Measurements from ENCODE around the gene SGCE.

Gene SGCE

GRCh38 chr7:94591176-94591575 is 64.8 kb downstream of the SGCE start:
- Histone ChIP-seq H3K9me3 (ENCODE audit: low read length) (no peaks in the 10 kb centered on the region), H2AFZ (ENCODE audit: low read length) (no peak overlapping the region), H3K4me2 (ENCODE audit: low read length) (peak overlapping the region; percentile 37), H3K4me3 (ENCODE audit: low read depth, low read length, poor library complexity, severe bottlenecking) (no peak overlapping the region), H3K9ac (ENCODE audit: low read length) (peak overlapping the region; percentile 13; the same call in 1 of the 2 replicates), H3K4me1 (ENCODE audit: insufficient read depth, low read length, severe bottlenecking) (peaks cover 17% of the 10 kb centered on the region), H3K36me3 (ENCODE audit: insufficient read depth, low read length) (no peaks in the 10 kb centered on the region), H4K20me1 (ENCODE audit: insufficient read depth, low read length) (no peaks in the 10 kb centered on the region), H3K9me2 (ENCODE audit: low read depth, low read length) (no peaks in the 10 kb centered on the region), H3F3A (ENCODE audit: insufficient read depth, low read length) (no peaks in the 10 kb centered on the region), H3K27ac (ENCODE audit: low read depth, low read length, poor library complexity, severe bottlenecking) (peak overlapping the region; percentile 1), H3K27me3 (ENCODE audit: insufficient read depth, low read length) (no peaks in the 10 kb centered on the region), H3K79me2 (ENCODE audit: insufficient read depth, low read length) (no peaks in the 10 kb centered on the region)
- TF ChIP-seq, protein P1, sequence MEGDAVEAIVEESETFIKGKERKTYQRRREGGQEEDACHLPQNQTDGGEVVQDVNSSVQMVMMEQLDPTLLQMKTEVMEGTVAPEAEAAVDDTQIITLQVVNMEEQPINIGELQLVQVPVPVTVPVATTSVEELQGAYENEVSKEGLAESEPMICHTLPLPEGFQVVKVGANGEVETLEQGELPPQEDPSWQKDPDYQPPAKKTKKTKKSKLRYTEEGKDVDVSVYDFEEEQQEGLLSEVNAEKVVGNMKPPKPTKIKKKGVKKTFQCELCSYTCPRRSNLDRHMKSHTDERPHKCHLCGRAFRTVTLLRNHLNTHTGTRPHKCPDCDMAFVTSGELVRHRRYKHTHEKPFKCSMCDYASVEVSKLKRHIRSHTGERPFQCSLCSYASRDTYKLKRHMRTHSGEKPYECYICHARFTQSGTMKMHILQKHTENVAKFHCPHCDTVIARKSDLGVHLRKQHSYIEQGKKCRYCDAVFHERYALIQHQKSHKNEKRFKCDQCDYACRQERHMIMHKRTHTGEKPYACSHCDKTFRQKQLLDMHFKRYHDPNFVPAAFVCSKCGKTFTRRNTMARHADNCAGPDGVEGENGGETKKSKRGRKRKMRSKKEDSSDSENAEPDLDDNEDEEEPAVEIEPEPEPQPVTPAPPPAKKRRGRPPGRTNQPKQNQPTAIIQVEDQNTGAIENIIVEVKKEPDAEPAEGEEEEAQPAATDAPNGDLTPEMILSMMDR (IDR thresholded peaks at IDR 0.05; ENCODE audit: low read length) = no peak

GRCh38 chr7:94590526-94591162 is 65.3 kb downstream of the SGCE start:
- peak overlapping the region; percentile 1 for H3K27ac ChIP-seq (ENCODE audit: low read depth, low read length, poor library complexity, severe bottlenecking)
- H3K4me3 ChIP-seq (ENCODE audit: low read depth, low read length, poor library complexity, severe bottlenecking) = no peak overlapping the region
- no peaks in the 10 kb centered on the region for H3F3A ChIP-seq (ENCODE audit: insufficient read depth, low read length)
- H2AFZ ChIP-seq (ENCODE audit: low read length) = no peak overlapping the region
- H4K20me1 ChIP-seq (ENCODE audit: insufficient read depth, low read length) = no peaks in the 10 kb centered on the region
- H3K79me2 ChIP-seq (ENCODE audit: insufficient read depth, low read length) = no peaks in the 10 kb centered on the region
- H3K4me2 ChIP-seq (ENCODE audit: low read length) = peak overlapping the region; percentile 37
- no peaks in the 10 kb centered on the region for H3K9me2 ChIP-seq (ENCODE audit: low read depth, low read length)
- no peaks in the 10 kb centered on the region for H3K36me3 ChIP-seq (ENCODE audit: insufficient read depth, low read length)
- peaks cover 17% of the 10 kb centered on the region for H3K4me1 ChIP-seq (ENCODE audit: insufficient read depth, low read length, severe bottlenecking)
- no peaks in the 10 kb centered on the region for H3K9me3 ChIP-seq (ENCODE audit: low read length)
- H3K27me3 ChIP-seq (ENCODE audit: insufficient read depth, low read length) = no peaks in the 10 kb centered on the region
- H3K9ac ChIP-seq (ENCODE audit: low read length) = peak overlapping the region; percentile 13; the same call in 1 of the 2 replicates
- TF ChIP-seq, protein P1 (IDR thresholded peaks at IDR 0.05; ENCODE audit: low read length) = no peak
- no peak for TF ChIP-seq EZH2 (IDR thresholded peaks at IDR 0.05; ENCODE audit: borderline replicate concordance, low read length)

- no peaks in the 10 kb centered on the region for H3K36me3 ChIP-seq (ENCODE audit: insufficient read depth, low read length)
- no peaks in the 10 kb centered on the region for H3K79me2 ChIP-seq (ENCODE audit: insufficient read depth, low read length)
- H3F3A ChIP-seq (ENCODE audit: insufficient read depth, low read length) = no peaks in the 10 kb centered on the region
- no peaks in the 10 kb centered on the region for H3K27me3 ChIP-seq (ENCODE audit: insufficient read depth, low read length)
- no peak overlapping the region for H3K27ac ChIP-seq (ENCODE audit: low read depth, low read length, poor library complexity, severe bottlenecking)
- H2AFZ ChIP-seq (ENCODE audit: low read length) = no peak overlapping the region
- no peak for TF ChIP-seq EZH2 (IDR thresholded peaks at IDR 0.05; ENCODE audit: borderline replicate concordance, low read length)
- TF ChIP-seq, protein P1 (IDR thresholded peaks at IDR 0.05; ENCODE audit: low read length) = no peak
- no peak overlapping the region for H3K4me3 ChIP-seq (ENCODE audit: low read depth, low read length, poor library complexity, severe bottlenecking)
- no peak overlapping the region for H3K9ac ChIP-seq (ENCODE audit: low read length)
- no peaks in the 10 kb centered on the region for H3K9me3 ChIP-seq (ENCODE audit: low read length)
- no peak overlapping the region for H3K4me2 ChIP-seq (ENCODE audit: low read length)
- H4K20me1 ChIP-seq (ENCODE audit: insufficient read depth, low read length) = no peaks in the 10 kb centered on the region
- H3K9me2 ChIP-seq (ENCODE audit: low read depth, low read length) = no peaks in the 10 kb centered on the region
- peaks cover 17% of the 10 kb centered on the region for H3K4me1 ChIP-seq (ENCODE audit: insufficient read depth, low read length, severe bottlenecking)
Observed at GRCh38 chr7:94588075-94588474, 67.9 kb downstream of the SGCE start.

Data from OCI-LY1 (cell line).